ENCODE measurements around the gene RASSF4.

The RASSF4 gene

DNA sequence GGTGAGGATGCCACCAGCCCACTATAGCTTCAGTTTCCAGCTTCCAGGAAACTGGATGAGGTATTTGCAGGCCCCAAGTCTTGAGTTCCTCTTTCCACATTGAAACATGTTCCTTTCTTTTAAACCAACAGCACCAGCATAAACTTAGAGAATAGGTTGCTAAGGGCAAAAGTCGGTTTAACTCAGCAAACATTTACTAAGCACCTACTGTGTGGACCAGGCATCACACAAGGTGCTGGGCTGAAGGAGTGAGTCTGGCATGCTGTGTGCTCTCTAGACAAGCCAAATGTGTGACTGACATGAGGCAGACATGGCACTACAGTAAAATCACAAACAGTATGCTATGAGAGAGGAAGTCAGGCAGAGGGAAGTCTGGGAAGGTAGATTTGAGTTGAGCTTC is 11.0 kb upstream of the RASSF4 start:
- no peak for DNase-seq

DNA sequence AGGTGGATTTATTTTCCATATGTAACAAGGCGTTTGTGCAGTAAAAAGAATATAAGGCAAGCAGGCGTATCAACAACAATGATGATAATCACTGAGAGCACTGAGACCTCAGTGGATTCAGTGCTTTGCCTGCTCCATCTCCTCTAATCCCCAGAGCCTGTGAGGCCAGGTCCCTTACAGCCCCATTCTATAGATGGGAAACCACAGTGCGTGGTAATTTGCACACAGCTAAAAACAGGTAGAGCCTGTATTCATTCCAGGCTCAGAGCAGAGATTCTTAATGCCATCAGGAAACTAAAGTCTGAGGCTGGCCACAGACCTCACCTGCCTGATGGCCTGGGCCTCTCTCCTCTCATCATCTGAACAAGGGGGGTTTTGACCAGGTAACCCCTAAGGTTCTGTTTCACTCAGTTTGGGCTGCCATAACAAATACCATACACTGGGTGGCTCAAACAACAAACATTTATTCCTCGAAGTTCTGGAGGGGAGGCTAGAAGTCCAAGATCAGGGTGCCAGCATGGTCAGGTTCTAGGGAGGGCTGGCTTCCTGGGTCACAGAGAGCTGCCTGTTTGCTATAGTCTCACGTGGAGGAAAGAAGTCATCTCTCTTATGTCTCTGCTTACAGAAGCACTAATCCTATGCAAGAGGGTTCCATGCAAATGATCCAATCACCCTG is 10.3 kb upstream of the RASSF4 start:
- DNase-seq: no peak

DNA sequence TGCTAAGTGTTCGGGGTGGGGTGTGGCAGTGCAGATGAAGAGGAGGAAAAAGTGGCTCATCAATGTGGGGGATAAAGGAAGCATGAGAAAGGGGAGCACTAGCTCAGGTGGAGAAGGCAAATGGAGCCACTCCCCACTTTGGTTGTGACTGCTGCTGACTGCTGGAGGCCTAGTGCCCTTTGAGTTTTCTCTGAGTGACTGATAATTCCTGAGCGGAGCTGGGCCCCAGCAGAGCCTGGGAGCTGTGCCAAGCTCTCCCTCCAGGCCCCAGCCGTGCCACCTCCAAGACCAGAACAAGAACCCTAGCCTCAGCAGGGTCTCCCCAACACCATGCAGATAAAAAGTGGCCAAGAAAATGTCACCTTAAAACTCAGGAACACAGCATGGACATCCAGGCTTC is 9.7 kb upstream of the RASSF4 start:
- DNase-seq: no peak

DNA sequence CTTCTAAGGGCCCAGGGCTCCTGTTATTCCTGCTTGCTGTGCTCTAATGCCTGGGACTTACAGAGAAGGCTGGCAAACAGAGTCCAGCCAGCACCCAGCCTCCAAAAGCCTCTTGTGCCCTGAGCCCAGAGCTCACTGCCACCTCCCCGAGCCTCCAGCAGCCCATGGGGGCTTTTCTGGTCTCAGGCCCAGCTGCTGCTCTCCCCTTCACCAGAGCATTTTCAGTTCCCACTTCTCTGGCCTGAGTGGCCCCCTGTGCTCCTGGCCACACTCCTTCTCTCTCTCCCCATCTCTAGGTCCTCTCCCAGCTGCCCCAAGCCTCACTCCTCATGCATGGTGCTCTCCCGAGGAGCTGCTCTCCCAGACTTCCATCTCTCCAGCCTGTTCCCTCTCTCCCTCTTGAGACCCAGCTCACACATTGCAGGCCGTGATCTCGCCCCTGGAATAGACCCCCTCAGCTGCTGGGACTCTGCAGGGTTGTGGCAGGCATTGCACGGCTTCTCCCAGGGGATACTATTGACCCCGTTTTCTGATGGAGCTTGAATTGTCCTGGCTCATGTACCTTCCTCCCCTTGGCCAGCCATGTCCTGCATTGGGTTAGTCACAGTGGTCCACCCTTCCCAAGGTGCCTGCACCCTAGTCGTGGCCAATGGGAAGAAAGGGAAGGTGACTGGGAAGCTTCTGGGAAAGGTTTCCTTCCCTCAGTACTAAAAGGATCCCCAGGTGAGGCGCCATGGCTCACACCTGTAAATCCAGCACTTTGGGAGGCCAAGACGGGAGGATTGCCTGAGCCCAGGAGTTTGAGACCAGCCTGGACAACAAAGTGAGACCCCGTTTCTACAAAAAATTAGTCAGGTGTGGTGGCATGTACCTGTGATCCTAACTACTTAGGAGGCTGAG is 9.0 kb upstream of the RASSF4 start:
- DNase-seq: no peak

DNA sequence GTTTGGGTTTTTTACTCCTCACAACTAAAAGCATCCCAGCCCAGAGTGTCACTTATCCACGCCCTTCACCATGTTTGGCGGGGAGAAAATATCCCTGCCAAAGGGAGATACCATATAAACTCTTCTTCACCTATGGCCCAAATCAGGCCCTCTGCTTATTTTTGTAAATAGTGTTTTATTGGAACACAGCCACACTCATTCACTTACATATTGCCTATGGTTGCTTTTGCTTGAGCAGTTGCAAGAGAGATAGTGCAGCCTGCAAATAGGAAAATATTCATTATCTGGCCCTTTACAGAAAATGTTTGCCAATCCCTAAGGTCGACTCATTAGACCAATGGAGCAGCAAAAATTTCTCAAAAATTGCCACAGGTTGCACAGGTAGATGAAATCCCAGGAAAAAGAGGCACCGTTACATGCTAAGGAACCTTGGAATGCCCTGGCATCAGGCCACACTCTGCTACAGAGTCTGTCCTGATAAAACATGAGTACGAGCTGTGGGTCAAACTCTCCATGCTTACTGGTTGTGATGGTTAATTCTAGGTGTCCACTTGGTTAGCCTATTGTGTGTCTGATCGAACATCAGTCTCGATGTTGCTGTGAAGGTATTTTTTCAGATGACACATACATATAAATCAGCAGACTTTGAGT is 7.9 kb upstream of the RASSF4 start:
- no peak for DNase-seq

DNA sequence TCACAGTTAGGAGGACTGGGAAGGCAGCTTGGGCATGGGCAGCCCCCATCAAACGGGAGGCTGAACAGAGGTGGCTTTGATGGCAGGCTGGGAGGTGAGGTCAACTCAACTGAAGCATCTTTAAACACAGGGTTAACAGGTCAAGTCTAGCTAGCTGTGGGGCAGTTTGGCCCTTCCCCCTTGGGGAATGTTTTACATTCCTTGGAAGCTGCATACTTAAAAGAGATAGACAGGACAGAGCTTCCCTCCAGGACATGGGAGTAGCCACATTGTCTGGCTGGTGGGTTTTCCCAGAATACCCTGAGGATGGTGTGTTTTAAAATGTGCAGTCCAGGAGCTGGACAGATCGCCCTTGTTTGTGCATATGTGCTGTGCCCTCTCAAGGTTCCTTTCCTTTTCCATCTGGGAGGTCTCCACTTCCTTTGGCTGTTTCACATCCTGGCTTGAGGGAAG is 6.8 kb upstream of the RASSF4 start:
- DNase-seq: no peak

DNA sequence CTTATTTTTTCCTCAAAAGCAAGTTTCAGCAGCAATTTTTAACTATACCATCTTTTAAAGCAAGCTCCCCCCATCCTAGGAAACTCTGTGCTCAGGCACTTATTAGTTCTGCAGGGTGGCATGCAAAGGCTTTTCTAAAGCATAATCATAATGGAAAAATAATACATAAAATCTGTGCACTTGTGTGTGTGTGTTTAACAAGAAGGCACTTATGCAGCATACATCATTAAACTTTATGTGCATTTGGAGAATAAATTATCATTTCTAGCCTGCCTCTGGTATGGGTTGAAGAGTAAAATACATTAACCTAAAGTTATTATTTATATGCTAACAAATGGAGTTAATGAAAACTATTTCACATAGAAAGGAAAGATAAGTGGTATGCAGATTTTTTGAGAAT is 5.6 kb upstream of the RASSF4 start:
- no peak for DNase-seq

DNA sequence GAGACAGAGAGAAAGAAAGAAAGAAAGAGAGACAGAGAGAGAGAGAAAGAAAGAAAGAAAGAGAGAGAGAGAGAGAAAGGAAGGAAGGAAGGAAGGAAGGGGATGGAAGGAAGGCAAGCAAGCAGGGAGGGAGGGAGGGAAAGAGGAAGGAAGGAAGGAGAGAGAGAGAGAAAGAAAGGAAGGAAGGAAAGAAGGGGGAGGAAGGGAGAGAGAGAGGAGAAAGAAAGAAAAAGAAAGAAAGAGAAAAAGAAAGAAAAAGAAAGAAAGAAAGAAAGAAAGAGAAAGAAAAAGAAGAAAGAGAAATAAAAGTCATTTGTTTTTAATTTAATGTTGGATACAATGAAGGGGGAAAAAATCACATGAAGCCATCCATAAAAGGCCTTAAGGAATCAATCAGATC is 4.6 kb upstream of the RASSF4 start:
- DNase-seq: no peak

DNA sequence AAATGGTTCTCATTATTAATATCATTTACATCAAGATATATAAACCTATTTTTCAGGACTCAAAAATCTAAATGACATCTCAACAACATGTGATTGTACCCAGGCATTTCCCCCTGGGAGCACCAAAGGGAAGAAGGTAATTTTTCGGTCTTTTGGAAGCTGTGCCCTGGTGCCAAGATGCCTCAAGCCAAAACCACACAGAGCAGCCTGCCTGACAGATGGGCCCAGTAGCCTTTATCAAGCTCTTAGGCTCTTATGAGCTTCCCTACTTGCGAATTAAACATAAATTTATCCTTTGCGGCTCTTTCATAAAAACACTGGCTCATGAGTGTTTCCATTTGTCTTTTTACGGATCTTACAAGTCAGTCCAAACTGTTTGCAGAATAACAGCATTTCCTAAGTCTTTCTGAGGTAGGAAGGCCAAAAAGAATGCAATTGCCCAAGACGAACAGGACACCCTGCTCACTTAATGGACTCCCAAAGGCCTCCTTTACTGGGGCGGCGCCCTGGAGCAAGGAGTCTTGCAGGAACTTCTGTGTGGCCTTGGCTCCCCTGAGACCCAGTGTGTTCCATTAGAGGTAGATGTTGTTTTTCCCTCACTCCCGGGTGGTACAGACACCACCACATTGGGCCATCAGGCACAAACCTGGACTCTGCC is 4.1 kb upstream of the RASSF4 start:
- no peak for DNase-seq

DNA sequence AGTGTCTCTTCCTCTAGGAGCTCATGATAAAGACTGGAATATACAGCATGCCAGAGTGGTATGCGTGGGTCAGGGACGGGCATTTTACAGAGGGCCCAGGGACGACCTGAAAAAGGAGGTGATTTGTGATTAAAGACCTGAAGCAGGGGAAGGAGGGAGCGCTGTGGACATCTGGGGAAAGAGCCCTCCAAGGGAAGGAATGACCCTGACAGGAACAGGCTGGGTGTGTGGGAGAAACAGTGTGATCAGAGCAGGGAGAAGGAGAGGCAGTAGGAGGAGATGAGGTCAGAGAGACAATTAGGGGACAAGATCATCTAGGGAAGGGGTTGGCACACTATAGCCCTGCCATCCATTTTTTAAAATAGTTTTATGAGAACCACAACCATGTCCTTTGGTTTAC is 3.4 kb upstream of the RASSF4 start:
- no peak for DNase-seq

DNA sequence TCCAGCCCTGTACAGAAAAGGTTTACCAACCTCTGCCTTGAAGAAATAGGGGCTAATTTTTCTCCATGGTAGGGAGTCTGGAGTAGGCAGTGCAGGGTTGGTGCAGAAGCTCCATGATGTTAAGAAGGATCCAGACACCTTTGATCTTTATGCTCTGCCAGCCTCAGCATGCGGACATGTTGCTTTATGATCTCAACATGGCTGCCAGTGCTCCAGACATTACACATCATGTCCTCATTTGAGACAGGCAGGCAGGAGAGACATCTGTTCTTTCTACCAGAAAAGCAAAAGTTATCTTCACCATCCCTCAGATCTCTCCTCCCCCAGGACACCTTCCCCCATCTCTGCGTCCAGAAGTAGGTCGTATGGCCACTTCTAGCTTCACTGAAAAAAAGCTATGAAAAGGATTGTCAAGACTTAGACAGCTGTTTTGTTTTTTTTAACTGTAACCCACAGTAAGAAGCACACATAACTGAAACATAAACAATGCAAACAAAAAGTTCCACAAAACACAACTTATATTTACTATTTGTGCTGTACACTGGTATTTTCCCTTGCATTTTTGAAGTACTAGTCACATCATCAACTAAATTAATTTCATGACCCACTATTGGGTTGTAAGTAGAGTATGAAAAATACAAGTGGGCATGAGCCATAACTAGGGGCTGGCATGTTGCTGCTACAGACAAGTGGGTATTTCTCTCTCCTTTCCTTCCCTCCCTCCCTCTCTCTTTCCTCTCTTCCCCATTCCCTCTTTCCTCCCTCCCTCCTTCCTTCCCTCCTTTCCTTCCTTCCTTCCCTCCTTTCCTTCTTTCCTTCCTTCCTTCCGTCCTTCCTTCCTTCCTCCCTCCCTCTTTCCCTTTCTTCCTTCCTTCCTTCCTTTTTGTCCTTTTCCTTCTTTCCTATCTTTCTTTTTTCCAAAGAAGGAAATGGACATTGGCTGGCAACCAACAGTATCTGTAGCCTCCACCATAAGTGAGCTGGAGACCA is 2.6 kb upstream of the RASSF4 start:
- DNase-seq: no peak

DNA sequence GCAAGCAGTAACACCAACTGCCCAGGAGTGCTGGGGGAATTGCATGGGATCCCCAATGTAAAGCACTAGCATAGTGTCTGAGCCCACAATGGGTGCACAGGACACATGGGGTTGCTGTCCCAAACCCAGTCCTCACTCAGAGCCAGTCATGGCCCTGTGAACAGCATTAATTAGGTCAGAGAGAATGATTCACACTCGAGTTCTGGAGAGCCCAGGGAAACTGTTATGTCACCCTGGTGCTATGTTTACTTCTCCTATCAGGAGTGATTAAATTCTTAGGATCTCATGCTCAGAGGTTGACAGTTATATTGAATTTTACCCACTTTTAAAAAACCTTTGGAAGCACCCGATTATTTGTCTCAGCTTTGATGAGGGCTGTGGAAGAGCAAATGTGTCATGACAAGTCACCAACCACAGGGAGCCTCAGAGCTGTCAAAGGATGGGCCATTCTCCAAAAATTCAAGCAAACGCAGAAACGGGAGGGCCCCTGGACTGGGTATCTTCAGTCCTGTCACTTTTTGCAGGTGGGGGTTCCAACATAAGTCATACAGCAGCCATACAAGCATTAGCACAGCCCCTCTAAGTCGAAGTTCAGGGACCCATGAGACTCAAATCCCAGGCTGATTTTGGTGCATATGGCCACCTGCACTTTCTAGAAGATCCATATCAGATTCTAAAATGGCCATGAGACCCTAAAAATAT is 1.3 kb upstream of the RASSF4 start:
- DNase-seq: no peak

DNA sequence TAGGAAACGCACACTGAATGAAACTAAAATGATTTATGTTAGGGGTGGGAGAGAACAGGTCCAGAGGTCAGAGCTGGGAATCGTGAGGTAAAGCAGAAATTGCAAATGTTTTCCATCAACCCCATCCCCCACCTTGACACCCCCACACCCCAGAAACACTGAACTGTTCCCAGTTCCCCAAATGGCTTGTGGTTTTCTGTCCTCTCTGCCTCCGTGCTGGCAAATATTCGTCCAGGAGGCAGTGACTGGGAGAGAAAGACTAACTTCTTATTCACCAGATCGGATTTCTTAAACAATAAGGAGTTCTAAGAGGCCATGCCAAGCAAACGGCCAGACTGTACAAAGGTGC is 730 bp upstream of the RASSF4 start:
- no peak for DNase-seq

DNA sequence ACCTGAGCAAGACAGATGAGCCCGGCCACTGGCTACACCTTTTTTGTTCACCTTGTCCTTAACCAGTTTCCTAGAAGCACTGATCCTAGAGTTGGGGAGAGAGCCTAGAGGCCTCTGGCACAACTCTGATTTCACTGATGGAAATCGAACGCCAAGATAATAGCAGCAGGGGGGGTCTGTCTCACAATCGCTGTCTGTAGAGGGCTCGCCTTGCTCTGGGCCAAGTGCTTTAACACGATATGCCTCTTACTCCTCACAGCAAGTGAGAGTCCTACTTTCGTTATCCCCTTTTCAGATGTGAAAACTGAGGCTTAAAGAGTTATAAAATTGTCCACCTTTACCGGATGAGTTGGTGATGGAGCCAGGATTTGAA is 472 bp downstream of the RASSF4 start:
- DNase-seq: no peak

DNA sequence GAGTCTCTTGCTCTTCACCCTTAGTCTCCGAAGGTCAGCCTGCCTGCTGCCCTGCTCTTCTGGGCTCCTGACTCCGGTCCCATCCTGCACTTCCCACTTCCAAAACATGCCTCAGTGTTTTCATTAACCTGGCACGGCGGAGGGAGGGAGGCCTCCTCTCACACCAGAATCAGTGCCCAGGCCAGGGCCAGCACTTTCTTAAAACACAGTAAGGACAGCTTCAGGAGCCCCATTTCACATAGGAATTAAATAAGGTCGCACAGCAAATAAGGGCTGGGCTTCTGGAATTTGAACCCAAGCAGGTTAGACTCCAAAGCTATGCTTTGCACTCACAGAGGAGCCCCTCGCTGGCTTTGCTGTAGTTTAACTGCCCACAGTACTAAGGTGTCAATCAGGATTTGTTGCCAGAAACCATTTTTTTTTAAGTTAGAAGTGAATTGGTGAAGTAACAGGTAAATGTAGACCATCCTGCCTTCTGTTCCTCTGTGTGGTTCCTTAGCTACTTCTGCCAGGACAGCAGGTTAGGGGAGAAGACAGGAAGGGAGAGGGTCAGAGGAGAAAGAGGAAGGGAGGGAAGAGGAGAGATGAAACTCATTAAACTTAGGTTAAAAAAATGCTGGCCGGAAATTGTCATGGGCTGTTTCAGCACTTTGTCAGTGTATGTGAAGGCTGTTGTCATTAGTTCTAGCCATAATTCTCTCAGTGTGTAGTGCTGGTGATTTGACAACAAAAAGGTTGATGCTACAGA is 1.1 kb downstream of the RASSF4 start:
- no peak for DNase-seq

DNA sequence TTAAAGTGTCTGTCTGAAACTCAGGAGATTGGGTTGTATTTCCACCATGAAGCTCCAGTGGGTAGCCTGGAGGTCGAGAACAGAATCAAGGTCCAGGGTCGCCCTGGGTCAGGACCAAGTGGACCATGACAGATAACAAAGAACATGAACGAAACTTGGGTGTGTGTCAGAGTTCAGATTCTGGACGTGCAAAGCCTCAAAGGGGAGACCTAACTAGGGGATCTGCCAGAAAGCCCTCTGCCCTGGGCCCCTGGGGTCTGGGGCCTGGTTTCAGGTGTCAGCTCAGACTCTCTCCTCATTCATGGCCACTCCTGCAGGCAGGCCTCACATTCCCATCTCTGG is 1.6 kb downstream of the RASSF4 start:
- DNase-seq: no peak

DNA sequence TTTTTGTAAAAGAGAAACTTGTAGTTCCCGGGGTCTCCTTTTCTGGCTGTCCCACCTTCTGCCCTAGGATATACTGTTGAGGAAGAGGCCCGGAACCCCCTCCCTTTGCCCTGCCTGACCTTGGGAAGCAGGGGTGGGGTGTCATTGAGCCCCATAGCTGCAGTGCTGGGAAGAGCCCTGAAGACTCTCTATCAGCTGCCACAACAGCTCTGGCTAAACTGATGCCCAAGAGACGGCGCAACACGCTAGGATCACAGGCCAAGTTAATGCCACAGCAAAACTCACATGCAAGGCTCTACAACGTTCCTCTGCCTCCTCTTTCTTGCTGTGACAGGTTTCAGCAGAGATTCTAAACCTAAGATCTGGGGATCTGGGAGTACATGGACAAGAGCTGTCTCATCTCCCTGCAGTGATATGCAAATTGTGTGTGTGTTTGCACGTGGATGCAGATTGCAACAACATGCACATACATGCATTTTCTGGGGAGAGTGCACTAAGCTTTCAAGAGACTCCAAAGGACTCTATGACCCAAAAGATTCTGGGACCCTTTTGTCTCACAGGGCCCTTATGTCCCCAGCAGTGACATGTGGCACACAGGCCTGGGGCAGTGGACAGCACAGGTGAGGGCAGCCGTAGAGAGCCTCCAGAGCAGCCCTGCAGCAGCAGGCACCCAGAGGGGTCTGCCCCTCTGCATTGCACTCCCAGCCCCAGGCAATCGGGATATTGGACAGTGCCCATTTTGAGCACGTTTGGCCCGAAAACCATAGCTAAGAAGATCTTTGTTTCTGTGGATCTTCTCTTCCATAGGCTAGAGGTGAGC is 2.5 kb downstream of the RASSF4 start:
- no peak for DNase-seq

DNA sequence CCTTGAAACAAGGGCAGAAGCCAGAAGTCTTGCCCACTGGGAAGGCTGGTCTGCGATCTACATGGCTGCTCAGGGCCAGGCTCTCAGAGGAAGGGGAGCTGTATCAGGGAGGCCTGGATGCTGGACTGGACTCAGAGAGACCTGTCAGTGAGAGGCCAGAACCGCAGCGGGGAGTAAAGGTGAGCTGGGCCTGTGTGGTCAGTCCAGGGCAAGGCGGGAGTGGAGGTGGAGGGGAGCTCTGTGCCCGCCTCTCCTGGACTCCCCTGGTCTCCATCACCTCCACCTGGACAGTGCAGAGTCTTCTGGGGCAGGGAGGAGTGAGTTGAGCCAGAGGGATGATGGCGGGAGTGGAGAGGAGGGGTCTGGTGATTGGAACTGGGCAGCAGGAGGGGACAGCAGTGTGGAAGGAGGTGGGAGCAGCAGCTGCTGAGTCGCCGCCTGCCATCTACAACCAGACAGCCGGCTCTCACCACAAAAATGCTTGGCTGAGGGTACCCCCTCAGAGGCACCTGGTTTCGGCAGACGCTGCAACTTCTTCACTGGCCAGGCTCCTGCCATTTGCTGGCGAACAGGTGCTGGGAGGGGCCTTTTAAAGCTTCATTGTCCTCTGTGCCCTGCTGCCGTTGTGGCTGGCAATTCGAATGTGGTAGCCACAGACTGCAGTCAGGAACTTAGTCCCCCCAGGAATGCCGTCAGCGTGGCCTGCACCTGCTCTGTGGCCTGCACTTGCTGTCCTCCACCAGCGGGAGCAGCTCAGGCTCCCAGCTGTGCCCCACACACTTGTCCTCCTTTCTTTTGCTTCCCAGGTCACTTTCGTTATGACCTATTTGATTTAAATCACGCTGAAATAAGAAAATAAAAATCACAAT is 3.5 kb downstream of the RASSF4 start:
- DNase-seq: no peak

Measured in activated CD4-positive, alpha-beta T cell treated with anti-CD3 and anti-CD28 coated beads, Interleukin-2, amount 50 U/mL, for 16 hours (primary cell).